ENCODE data around the gene FST. TPM values are rescaled to one million over a fixed set of nuclear protein-coding genes. Genes with fewer than 3 reads are reported as not detected.
A peak's percentile ranks its signal among the peaks of the same experiment; 100 is the strongest.

The FST gene
- total and polyA plus RNA-seq, 2 of the 13 experiments (the other 11 are each of a cell fraction or from before 2014, with no cell fraction given): 38.6 to 136 TPM

DNA sequence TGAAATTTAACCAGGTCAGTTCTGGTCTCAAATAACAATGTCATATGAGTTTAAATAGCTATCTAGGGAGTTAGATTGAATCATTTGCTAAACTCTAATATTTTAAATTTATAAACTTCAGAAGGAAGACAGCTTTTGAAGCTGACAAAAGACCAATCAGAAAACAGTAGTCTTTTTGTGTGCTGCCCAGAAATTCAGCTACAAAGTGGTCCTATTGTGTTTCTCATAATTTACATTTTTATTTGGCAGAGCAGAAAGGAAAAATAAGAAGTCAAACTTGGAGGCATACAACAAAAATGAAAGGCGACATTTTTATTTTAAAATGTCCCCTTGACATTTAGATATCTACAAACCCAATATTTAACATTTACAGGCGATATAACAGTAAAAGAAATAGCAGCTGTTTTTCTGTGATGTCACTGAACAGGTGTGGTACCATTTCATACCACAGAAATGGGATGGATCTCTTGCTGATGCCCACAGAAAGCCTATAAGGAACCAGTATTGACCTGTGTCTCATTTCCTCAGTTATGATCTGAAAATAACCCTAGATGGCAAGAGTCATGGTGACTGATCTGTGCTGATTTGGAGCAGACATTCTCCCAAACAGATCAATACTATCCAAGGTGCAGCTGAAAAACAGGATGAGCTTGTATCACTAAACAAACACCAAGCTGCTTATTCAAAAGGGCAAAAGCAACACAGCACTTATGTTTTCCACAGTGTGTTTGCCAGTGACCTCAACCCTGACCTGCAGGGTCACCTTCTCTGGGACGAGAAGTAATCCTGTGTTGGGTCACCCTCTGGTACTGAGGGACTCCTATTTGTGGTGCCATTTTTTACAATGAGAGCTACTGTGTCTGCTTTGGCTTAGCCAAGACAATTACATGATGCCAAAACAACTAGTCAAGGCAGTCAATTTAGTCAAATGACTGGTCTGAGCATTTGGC is 3.6 kb upstream of the FST start (continued):
- TF ChIP-seq ZNF713 (CRISPR knock-in tag; IDR thresholded peaks at IDR 0.05) (no peak), SUZ12 (IDR thresholded peaks at IDR 0.05; ENCODE audit: low read depth, low read length) (no peak), NFKB2 (CRISPR knock-in tag; IDR thresholded peaks at IDR 0.05; ENCODE audit: borderline replicate concordance) (no peak; the same call in 1 of the 2 replicates), ATF7 (IDR thresholded peaks at IDR 0.05) (peak; percentile 69; the same call in 1 of the 2 replicates), ATF7 (CRISPR knock-in tag; IDR thresholded peaks at IDR 0.05) (peak; percentile 97), SMAD1 (CRISPR knock-in tag; IDR thresholded peaks at IDR 0.05; ENCODE audit: borderline replicate concordance, low read depth) (no peak), BRCA1 (CRISPR knock-in tag; IDR thresholded peaks at IDR 0.05) (peak; percentile 77; the same call in 1 of the 2 replicates), MED8 (CRISPR knock-in tag; IDR thresholded peaks at IDR 0.05; ENCODE audit: insufficient replicate concordance) (peak; percentile 97), KAT7 (CRISPR knock-in tag; IDR thresholded peaks at IDR 0.05; ENCODE audit: borderline replicate concordance) (peak; percentile 78; the same call in 1 of the 2 replicates), ZNF841 (CRISPR knock-in tag; IDR thresholded peaks at IDR 0.05; ENCODE audit: borderline replicate concordance) (no peak), KDM6A (CRISPR knock-in tag; IDR thresholded peaks at IDR 0.05; ENCODE audit: low read depth) (peak; percentile 99), EEA1 (CRISPR knock-in tag; IDR thresholded peaks at IDR 0.05; ENCODE audit: borderline replicate concordance) (no peak), KDM4B (CRISPR knock-in tag; IDR thresholded peaks at IDR 0.05) (peak; percentile 96), CBX1 (IDR thresholded peaks at IDR 0.05; ENCODE audit: low read depth) (no peak), MIER3 (CRISPR knock-in tag; IDR thresholded peaks at IDR 0.05; ENCODE audit: borderline replicate concordance) (peak; percentile 98), PHB2 (IDR thresholded peaks at IDR 0.05; ENCODE audit: partially characterized antibody) (no peak), ZBTB38 (CRISPR knock-in tag; IDR thresholded peaks at IDR 0.05) (0 out of 2 replicates have a peak, but pooled peaks have one; percentile 24)
- TF ChIP-seq, protein P1, sequence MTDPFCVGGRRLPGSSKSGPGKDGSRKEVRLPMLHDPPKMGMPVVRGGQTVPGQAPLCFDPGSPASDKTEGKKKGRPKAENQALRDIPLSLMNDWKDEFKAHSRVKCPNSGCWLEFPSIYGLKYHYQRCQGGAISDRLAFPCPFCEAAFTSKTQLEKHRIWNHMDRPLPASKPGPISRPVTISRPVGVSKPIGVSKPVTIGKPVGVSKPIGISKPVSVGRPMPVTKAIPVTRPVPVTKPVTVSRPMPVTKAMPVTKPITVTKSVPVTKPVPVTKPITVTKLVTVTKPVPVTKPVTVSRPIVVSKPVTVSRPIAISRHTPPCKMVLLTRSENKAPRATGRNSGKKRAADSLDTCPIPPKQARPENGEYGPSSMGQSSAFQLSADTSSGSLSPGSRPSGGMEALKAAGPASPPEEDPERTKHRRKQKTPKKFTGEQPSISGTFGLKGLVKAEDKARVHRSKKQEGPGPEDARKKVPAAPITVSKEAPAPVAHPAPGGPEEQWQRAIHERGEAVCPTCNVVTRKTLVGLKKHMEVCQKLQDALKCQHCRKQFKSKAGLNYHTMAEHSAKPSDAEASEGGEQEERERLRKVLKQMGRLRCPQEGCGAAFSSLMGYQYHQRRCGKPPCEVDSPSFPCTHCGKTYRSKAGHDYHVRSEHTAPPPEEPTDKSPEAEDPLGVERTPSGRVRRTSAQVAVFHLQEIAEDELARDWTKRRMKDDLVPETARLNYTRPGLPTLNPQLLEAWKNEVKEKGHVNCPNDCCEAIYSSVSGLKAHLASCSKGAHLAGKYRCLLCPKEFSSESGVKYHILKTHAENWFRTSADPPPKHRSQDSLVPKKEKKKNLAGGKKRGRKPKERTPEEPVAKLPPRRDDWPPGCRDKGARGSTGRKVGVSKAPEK (CRISPR knock-in tag; IDR thresholded peaks at IDR 0.05; ENCODE audit: borderline replicate concordance): peak; percentile 90; the same call in 1 of the 2 replicates
- TF ChIP-seq, protein P2, sequence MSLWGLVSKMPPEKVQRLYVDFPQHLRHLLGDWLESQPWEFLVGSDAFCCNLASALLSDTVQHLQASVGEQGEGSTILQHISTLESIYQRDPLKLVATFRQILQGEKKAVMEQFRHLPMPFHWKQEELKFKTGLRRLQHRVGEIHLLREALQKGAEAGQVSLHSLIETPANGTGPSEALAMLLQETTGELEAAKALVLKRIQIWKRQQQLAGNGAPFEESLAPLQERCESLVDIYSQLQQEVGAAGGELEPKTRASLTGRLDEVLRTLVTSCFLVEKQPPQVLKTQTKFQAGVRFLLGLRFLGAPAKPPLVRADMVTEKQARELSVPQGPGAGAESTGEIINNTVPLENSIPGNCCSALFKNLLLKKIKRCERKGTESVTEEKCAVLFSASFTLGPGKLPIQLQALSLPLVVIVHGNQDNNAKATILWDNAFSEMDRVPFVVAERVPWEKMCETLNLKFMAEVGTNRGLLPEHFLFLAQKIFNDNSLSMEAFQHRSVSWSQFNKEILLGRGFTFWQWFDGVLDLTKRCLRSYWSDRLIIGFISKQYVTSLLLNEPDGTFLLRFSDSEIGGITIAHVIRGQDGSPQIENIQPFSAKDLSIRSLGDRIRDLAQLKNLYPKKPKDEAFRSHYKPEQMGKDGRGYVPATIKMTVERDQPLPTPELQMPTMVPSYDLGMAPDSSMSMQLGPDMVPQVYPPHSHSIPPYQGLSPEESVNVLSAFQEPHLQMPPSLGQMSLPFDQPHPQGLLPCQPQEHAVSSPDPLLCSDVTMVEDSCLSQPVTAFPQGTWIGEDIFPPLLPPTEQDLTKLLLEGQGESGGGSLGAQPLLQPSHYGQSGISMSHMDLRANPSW (CRISPR knock-in tag; IDR thresholded peaks at IDR 0.05; ENCODE audit: borderline replicate concordance): peak; percentile 98
- TF ChIP-seq, protein P3, sequence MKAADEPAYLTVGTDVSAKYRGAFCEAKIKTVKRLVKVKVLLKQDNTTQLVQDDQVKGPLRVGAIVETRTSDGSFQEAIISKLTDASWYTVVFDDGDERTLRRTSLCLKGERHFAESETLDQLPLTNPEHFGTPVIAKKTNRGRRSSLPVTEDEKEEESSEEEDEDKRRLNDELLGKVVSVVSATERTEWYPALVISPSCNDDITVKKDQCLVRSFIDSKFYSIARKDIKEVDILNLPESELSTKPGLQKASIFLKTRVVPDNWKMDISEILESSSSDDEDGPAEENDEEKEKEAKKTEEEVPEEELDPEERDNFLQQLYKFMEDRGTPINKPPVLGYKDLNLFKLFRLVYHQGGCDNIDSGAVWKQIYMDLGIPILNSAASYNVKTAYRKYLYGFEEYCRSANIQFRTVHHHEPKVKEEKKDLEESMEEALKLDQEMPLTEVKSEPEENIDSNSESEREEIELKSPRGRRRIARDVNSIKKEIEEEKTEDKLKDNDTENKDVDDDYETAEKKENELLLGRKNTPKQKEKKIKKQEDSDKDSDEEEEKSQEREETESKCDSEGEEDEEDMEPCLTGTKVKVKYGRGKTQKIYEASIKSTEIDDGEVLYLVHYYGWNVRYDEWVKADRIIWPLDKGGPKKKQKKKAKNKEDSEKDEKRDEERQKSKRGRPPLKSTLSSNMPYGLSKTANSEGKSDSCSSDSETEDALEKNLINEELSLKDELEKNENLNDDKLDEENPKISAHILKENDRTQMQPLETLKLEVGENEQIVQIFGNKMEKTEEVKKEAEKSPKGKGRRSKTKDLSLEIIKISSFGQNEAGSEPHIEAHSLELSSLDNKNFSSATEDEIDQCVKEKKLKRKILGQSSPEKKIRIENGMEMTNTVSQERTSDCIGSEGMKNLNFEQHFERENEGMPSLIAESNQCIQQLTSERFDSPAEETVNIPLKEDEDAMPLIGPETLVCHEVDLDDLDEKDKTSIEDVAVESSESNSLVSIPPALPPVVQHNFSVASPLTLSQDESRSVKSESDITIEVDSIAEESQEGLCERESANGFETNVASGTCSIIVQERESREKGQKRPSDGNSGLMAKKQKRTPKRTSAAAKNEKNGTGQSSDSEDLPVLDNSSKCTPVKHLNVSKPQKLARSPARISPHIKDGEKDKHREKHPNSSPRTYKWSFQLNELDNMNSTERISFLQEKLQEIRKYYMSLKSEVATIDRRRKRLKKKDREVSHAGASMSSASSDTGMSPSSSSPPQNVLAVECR (CRISPR knock-in tag; IDR thresholded peaks at IDR 0.05; ENCODE audit: borderline replicate concordance): peak; percentile 79; the same call in 1 of the 2 replicates

Data from HepG2 (cell line).